Nephron (organoid): ENCODE data around the gene DDA1.

Experiments
- H3K27ac Mint-ChIP-seq, 3 experiments: 2 replicates each; pipeline ENCODE4 v1.8.0; 2020; ENCODE audit warnings: mixed read lengths in 3 of 3, mild to moderate bottlenecking in 2 of 3, moderate library complexity in 1 of 3
- H3K27me3 Mint-ChIP-seq: 2 replicates; pipeline ENCODE4 v1.8.0; 2021; ENCODE audit warnings: low read depth, mild to moderate bottlenecking, moderate library complexity, mixed read lengths
- H3K36me3 Mint-ChIP-seq: 2 replicates; pipeline ENCODE4 v1.8.0; 2020; ENCODE audit warnings: low read depth, mixed read lengths
- H3K4me1 Mint-ChIP-seq: 2 replicates; pipeline ENCODE4 v1.8.0; 2020; ENCODE audit warnings: mixed read lengths
- H3K4me3 Mint-ChIP-seq, 3 experiments: 2 replicates each; pipeline ENCODE4 v1.8.0; 2020; ENCODE audit warnings: mild to moderate bottlenecking in 3 of 3, mixed read lengths in 3 of 3, moderate library complexity in 2 of 3
- H3K9me3 Mint-ChIP-seq: 2 replicates; pipeline ENCODE4 v1.8.0; 2020; ENCODE audit warnings: mixed read lengths
- TF ChIP-seq, protein P1 (sequence below), 3 experiments: fragments of 200-600 bp; sonication (generic); IDR thresholded peaks; one replicate each; pipeline ENCODE4 v1.5.0; 2021; ENCODE audit warnings: antibody characterized with exemption in 3 of 3; ENCODE audit not compliant: unreplicated experiment in 3 of 3

DDA1 gene

DNA sequence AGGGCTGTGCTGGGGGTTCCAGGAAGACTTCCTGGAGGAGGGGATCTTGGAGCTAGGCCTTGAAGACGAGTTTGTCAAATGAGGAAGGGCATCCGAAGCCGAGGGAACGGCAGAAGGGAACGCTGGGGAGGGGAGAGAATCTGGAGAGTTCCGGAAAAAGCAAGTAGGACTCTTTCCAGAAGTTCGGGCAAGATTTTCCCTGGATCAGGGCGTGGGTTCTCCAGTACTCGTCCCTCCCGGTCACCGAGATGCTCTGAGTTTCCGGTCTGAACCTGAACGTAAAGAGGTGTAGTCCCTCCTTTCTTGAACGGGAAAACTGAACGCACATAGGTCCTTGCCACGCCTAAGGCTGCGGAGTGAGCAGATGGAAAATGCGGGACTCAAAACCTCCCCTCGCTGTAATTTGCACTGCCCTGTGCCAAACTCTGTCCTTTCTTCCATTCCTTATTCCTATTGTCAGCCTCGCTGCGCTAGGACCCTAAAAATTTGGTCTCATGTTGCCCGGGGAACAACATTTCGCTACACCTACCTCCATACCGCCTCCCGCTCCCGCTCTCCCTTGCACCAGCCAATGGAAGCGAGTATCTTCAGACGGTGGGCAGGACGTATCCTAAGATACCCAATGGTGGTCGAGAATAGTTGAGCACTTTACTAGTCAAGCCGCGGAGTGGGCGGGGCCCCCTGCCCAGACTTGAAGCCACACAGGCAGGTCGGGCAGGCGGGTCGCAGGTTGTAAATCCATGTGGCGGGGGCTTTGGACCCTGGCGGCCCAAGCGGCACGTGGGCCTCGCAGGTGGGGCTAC, 27.7 kb downstream of the DDA1 start, which contains the start of gene GTPBP3:
Gene GTPBP3 (plus strand): TSS at position 682 of the 803 bp plus-strand sequence. CDS start 59 bp downstream, at position 741.
- Mint-ChIP-seq H3K4me1 (peaks cover 17% of the 10 kb centered on the region), H3K9me3 (no peaks in the 10 kb centered on the region), H3K27me3 (no peaks in the 10 kb centered on the region), H3K36me3 (peaks cover 9% of the 10 kb centered on the region), H3K4me3 (peak within 1 kb of the TSS; percentile 87 to 93 (median 91)), H3K27ac (peak within 1 kb of the TSS; percentile 86 to 96 (median 94))
- TF ChIP-seq, protein P1, sequence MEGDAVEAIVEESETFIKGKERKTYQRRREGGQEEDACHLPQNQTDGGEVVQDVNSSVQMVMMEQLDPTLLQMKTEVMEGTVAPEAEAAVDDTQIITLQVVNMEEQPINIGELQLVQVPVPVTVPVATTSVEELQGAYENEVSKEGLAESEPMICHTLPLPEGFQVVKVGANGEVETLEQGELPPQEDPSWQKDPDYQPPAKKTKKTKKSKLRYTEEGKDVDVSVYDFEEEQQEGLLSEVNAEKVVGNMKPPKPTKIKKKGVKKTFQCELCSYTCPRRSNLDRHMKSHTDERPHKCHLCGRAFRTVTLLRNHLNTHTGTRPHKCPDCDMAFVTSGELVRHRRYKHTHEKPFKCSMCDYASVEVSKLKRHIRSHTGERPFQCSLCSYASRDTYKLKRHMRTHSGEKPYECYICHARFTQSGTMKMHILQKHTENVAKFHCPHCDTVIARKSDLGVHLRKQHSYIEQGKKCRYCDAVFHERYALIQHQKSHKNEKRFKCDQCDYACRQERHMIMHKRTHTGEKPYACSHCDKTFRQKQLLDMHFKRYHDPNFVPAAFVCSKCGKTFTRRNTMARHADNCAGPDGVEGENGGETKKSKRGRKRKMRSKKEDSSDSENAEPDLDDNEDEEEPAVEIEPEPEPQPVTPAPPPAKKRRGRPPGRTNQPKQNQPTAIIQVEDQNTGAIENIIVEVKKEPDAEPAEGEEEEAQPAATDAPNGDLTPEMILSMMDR (IDR thresholded peaks at IDR 0.05; ENCODE audit: unreplicated experiment in 3 of 3), result no peak

DNA sequence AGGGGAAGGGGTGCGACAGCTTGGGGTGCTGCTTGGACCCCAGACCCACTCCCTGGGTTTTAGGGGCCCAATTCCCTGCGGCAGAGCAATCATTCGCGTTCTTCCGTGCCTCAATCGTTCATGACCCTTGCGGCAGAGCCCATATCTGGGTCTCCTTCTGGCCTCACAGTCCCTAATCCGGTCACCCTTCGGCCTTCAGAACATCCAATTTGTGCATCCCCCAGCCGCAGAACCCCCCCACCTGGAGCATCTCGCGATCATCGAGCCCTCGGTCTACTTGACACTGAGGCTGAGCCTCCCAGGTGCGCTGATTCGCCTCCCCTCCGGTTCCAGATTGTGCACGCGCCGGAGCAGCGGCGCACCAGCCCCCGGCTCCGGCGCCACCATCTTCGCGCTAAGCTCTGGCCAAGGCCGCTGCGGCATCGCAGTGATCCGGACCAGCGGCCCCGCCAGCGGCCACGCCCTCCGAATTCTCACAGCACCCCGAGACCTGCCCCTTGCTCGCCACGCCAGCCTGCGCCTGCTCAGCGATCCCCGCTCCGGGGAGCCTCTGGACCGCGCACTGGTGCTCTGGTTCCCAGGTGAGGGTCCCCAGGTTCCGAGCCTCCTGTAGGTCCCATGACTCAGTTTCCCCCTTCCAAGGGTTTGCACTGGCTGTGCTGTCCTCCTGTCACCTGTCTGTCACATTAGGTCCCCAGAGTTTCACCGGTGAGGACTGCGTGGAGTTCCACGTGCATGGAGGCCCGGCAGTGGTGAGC, 28.5 kb downstream of the DDA1 start:
- Mint-ChIP-seq H3K27me3 (no peaks in the 10 kb centered on the region), H3K4me1 (peaks cover 17% of the 10 kb centered on the region)

DNA sequence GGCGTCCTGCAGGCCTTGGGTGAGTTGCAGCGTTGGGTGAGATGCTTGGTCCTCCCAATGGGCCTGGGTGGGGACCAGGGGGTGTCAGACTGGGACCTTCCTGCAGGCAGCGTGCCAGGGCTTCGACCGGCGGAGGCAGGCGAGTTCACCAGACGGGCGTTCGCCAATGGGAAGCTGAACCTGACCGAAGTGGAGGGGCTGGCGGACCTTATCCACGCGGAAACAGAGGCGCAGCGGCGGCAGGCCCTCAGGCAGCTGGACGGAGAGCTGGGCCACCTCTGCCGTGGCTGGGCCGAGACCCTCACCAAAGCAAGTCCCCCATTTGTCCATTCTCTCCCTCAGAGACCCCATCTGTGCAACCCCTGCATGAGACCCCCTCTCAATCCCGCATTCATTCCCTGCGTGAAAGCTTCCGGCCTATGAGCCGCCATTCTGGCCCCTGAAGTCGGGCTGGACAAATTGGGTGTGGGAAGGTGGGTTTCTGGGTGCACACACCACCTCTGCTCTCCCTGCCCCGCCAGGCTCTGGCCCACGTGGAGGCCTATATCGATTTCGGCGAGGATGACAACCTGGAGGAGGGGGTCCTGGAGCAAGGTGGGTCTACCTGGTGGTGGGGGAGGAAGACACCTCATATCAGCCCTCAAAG, 29.2 kb downstream of the DDA1 start:
- no peak overlapping the region for H3K27ac Mint-ChIP-seq
- H3K4me3 Mint-ChIP-seq, result peak overlapping the region; percentile 87 to 93 (median 91)
- no peaks in the 10 kb centered on the region for H3K27me3 Mint-ChIP-seq
- TF ChIP-seq, protein P1 (IDR thresholded peaks at IDR 0.05; ENCODE audit: unreplicated experiment in 3 of 3), result no peak
- peaks cover 3% of the 10 kb centered on the region for H3K36me3 Mint-ChIP-seq
- no peaks in the 10 kb centered on the region for H3K9me3 Mint-ChIP-seq
- H3K4me1 Mint-ChIP-seq, result peaks cover 17% of the 10 kb centered on the region

More for the DNA sequence above, 28.5 kb downstream of the DDA1 start:
- TF ChIP-seq, protein P1 (IDR thresholded peaks at IDR 0.05; ENCODE audit: unreplicated experiment in 3 of 3), result no peak
- peaks cover 4% of the 10 kb centered on the region for H3K36me3 Mint-ChIP-seq
- H3K4me3 Mint-ChIP-seq, result peak overlapping the region; percentile 87 to 93 (median 91)
- no peaks in the 10 kb centered on the region for H3K9me3 Mint-ChIP-seq
- peak overlapping the region in 2 of 3 experiments; percentile 86 to 94 for H3K27ac Mint-ChIP-seq

DNA sequence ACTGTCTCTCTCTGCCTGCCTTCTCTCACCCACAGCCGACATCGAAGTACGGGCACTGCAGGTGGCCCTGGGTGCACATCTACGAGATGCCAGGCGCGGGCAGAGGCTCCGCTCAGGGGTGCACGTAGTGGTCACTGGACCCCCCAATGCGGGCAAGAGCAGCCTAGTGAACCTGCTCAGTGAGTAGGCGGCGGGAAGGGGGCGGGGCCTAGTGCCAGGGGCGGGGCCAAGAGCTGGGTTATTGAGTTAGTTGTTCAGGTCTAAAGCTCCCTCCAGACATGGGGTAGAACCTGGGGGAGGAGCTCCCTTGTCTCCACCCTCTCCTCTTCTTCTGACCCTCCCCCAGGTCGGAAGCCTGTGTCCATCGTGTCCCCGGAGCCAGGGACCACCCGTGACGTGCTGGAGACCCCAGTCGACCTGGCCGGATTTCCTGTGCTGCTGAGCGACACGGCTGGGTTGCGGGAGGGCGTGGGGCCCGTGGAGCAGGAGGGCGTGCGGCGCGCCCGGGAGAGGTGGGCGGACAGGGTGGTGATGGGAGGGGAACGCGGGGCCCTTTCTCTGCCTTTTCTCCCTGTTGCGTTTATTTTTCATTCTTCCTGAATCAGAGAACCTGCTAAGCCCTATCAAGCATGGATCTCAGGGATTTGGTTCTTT, 29.9 kb downstream of the DDA1 start:
- peaks cover 13% of the 10 kb centered on the region for H3K4me1 Mint-ChIP-seq
- H3K36me3 Mint-ChIP-seq, result peaks cover 3% of the 10 kb centered on the region
- no peaks in the 10 kb centered on the region for H3K27me3 Mint-ChIP-seq
- no peak overlapping the region for H3K27ac Mint-ChIP-seq
- H3K4me3 Mint-ChIP-seq, result peak overlapping the region; percentile 74 to 91 (median 87)
- no peaks in the 10 kb centered on the region for H3K9me3 Mint-ChIP-seq
- TF ChIP-seq, protein P1 (IDR thresholded peaks at IDR 0.05; ENCODE audit: unreplicated experiment in 3 of 3), result no peak

DNA sequence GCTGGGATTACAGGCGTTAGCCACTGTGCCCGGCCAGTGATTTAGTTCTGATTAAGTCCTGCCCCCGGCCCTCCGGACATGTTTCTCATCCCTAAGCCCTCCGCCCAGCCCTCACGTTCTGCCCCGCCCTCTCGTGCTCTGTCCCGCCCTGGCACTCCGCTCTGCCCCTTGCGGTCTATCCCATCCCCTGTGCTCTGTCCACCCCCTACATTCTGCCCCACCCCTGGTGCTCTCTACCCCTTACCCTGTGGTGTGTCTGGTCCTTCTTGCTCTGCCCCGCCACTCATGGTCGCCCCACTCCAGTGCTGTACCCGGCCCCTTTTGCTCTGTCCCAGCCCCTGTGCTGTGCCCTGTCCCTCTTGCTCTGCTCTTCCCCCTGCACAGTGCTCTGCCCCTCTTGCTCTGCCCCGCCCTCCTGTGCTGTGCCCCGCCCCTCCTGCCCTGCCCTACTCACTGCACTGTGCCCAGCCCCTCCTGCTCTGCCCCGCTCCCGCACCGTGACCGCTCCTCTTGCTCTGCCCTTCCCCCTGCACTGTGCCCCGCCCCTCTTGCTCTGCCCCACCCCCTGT, 31.0 kb downstream of the DDA1 start:
- TF ChIP-seq, protein P1 (IDR thresholded peaks at IDR 0.05; ENCODE audit: unreplicated experiment in 3 of 3), result no peak
- Mint-ChIP-seq H3K4me1 (peaks cover 5% of the 10 kb centered on the region), H3K27me3 (no peaks in the 10 kb centered on the region), H3K27ac (no peak overlapping the region), H3K4me3 (peak overlapping the region; percentile 31 to 60 (median 54)), H3K36me3 (no peaks in the 10 kb centered on the region), H3K9me3 (no peaks in the 10 kb centered on the region)
